ENCODE results near the gene TNIP1.

GRCh38 chr5:151026679-151027078, 54.2 kb downstream of the TNIP1 start:
- TF ChIP-seq CTCF (conservative IDR thresholded peaks at IDR 0.05) (no peak), EZH2 (IDR thresholded peaks at IDR 0.05; ENCODE audit: low read depth) (no peak)
